HepG2 (cell line): ENCODE results near the gene TEAD1. TPM values are rescaled to one million over a fixed set of nuclear protein-coding genes. Genes with fewer than 3 reads are reported as not detected.
A peak's percentile ranks its signal among the peaks of the same experiment; 100 is the strongest.

Experiments
- ATAC-seq: fragments of 200-7000 bp; cut with Tn5 transposase; 3 replicates; pipeline ENCODE4 v1.9.1; 2020; ENCODE audit warnings: mild to moderate bottlenecking, moderate library complexity
- BruUV-seq: library from RNA; stranded (reverse); fragments of 400-500 nt; replicated peaks from 2 replicates; lab custom pipeline; 2021; lab: Mats Ljungman, UMichigan
- CTCF ChIA-PET: fragments of 300-600 bp; formaldehyde crosslinking; extraction: SDS; loops from one replicate; lab custom pipeline; 2021; ENCODE audit warnings: low total read pairs, inconsistent platforms, low intra/inter-chr PET ratio; lab: Yijun Ruan, JAX
- POLR2A ChIA-PET: fragments of 350-600 bp; sonication (Branson Sonifier 250); formaldehyde crosslinking; loops from one replicate; lab custom pipeline; 2020; ENCODE audit warnings: antibody characterized with exemption, inconsistent platforms; lab: Yijun Ruan, JAX
- DNase-seq: peaks from one replicate; pipeline ENCODE4 v3.0.0-alpha.2; 2015; ENCODE audit warnings: low spot score
- FAIRE-seq: peaks from 3 replicates; lab custom pipeline; 2011; peaks lifted over from hg19 to GRCh38; lab: Jason Lieb, UNC
- H2AFZ ChIP-seq: one replicate; pipeline ENCODE4 v1.6.1; 2011; ENCODE audit warnings: low read length, inconsistent platforms
- H3K27ac ChIP-seq: fragments of 300-600 bp; 3 replicates; pipeline ENCODE4 v1.8.0; 2011; ENCODE audit warnings: mixed run types, mild to moderate bottlenecking, mixed read lengths, low read length, inconsistent platforms; ENCODE audit not compliant: insufficient read depth; ENCODE audit errors: extremely low read length
- H3K27me3 ChIP-seq, 2 experiments: fragments of 200-600 bp in 1 of 2; 2 replicates in 1 of 2; 3 replicates in 1 of 2; pipeline versions ENCODE4 v1.6.0 to v1.8.0; 2011; ENCODE audit warnings: low read length in 2 of 2, mild to moderate bottlenecking in 2 of 2, moderate library complexity in 2 of 2, inconsistent platforms in 1 of 2; ENCODE audit not compliant: insufficient read depth in 2 of 2, control insufficient read depth in 1 of 2
- H3K36me3 ChIP-seq, 2 experiments: fragments of 200-600 bp in 1 of 2; replicated peaks in 1 of 2; 2 replicates in 1 of 2; 3 replicates in 1 of 2; pipeline versions ENCODE4 v1.5.1 to v1.8.0; 2011; ENCODE audit warnings: low read length in 2 of 2, inconsistent platforms in 1 of 2; ENCODE audit not compliant: insufficient read depth in 2 of 2, control insufficient read depth in 1 of 2
- H3K4me1 ChIP-seq: 2 replicates; pipeline ENCODE4 v1.5.1; 2012; ENCODE audit warnings: low read length, inconsistent platforms; ENCODE audit not compliant: insufficient read depth
- H3K4me2 ChIP-seq: 2 replicates; pipeline ENCODE4 v1.6.0; 2011; ENCODE audit warnings: low read depth, low read length, inconsistent platforms
- H3K4me3 ChIP-seq, 3 experiments: fragments of 200-600 bp in 1 of 3; sonication (generic), shearing (Covaris generic) in 1 of 3; replicated peaks in 1 of 3; 2 replicates each; pipeline ENCODE4 v1.5.1; 2011 to 2016; ENCODE audit warnings: low read length in 3 of 3, inconsistent platforms in 2 of 3, low read depth in 2 of 3, mild to moderate bottlenecking in 2 of 3, control low read depth in 1 of 3, mixed read lengths in 1 of 3; ENCODE audit not compliant: insufficient read depth in 1 of 3
- H3K79me2 ChIP-seq: one replicate; pipeline ENCODE4 v1.6.1; 2011; ENCODE audit warnings: low read length, inconsistent platforms; ENCODE audit not compliant: insufficient read depth
- H3K9ac ChIP-seq: 2 replicates; pipeline ENCODE4 v1.6.0; 2011; ENCODE audit warnings: mild to moderate bottlenecking, low read depth, low read length, inconsistent platforms; ENCODE audit not compliant: insufficient read depth
- H3K9me3 ChIP-seq: 2 replicates; pipeline ENCODE4 v1.5.1; 2012; ENCODE audit warnings: mild to moderate bottlenecking, low read length
- H4K20me1 ChIP-seq: 2 replicates; pipeline ENCODE4 v1.6.0; 2011; ENCODE audit warnings: inconsistent platforms, mild to moderate bottlenecking, low read length, moderate library complexity; ENCODE audit not compliant: insufficient read depth
- BRCA1 ChIP-seq: sonication (generic); formaldehyde crosslinking; IDR thresholded peaks from 2 replicates; pipeline ENCODE4 v1.4.0; 2020; ENCODE audit warnings: missing genetic modification reagents
- DNMT1 ChIP-seq: sonication (generic); formaldehyde crosslinking; IDR thresholded peaks from 2 replicates; pipeline ENCODE4 v1.5.1; 2020; ENCODE audit warnings: mild to moderate bottlenecking, missing genetic modification reagents
- HNRNPL ChIP-seq: fragments of 200-400 bp; formaldehyde crosslinking; IDR thresholded peaks from 2 replicates; pipeline ENCODE4 v1.6.1; 2017; ENCODE audit warnings: mild to moderate bottlenecking, low read depth, low read length
- MTF1 ChIP-seq: sonication (generic); formaldehyde crosslinking; IDR thresholded peaks from 2 replicates; pipeline ENCODE4 v1.5.0; 2020; ENCODE audit warnings: missing genetic modification reagents
- NFE2L2 ChIP-seq: fragments of 150-350 bp; IDR thresholded peaks from 2 replicates; pipeline ENCODE4 v1.6.1; 2014; ENCODE audit warnings: low read length
- NFKBIZ ChIP-seq: IDR thresholded peaks from 2 replicates; pipeline ENCODE4 v1.6.1; 2018; ENCODE audit warnings: missing genetic modification reagents, missing compliant biosample characterization
- SP140L ChIP-seq: sonication (generic); formaldehyde crosslinking; IDR thresholded peaks from 2 replicates; pipeline ENCODE4 v1.4.0; 2020; ENCODE audit warnings: missing genetic modification reagents, borderline replicate concordance
- WIZ ChIP-seq: sonication (generic); formaldehyde crosslinking; IDR thresholded peaks from 2 replicates; pipeline ENCODE4 v1.5.1; 2020; ENCODE audit warnings: mild to moderate bottlenecking, missing genetic modification reagents
- ZNF629 ChIP-seq: sonication (generic); formaldehyde crosslinking; conservative IDR thresholded peaks from 2 replicates; pipeline ENCODE4 v1.5.0; 2020; ENCODE audit warnings: missing genetic modification reagents
- ZNF710 ChIP-seq: sonication (generic); formaldehyde crosslinking; IDR thresholded peaks from 2 replicates; pipeline ENCODE4 v1.5.0; 2020; ENCODE audit warnings: mild to moderate bottlenecking, missing genetic modification reagents, borderline replicate concordance
- WGBS: methylation state at CpG from one replicate; pipeline ENCODE4 v1.1.6; 2017; ENCODE audit warnings: low lambda C conversion rate; 5-methylcytosine and 5-hydroxymethylcytosine counted together
- in situ Hi-C: cut with HindIII; loops from 2 replicates; pipeline ENCODE4 v1.10.0; 2017; ENCODE audit warnings: low pct_unique_long_range_greater_than_20kb; ENCODE audit not compliant: extremely low pct_ligation_motif_present
- intact Hi-C: fragments of 100-400 bp; cut with micrococcal nuclease; formaldehyde crosslinking; loops from one replicate; pipeline ENCODE4 v1.10.0; 2022; ENCODE audit not compliant: unreplicated experiment
- polyA plus RNA-seq, 8 experiments: library from polyadenylated mRNA; depleted of rRNA in 3 of 8; stranded (reverse) in 7 of 8; unstranded in 1 of 8; fragments of >200 nt; fragmentation: Illumina TruSeq in 4 of 8; extraction: Trizol in 4 of 8; gene quantifications; 2 replicates each; pipeline versions ENCODE4 v1.2.1 to v1.2.3, GENCODE V29; 2011 to 2016; ENCODE audit warnings: low read depth in 4 of 8, missing spikeins in 1 of 8, mixed read lengths in 1 of 8; ENCODE audit not compliant: insufficient read depth in 1 of 8
- total RNA-seq, 5 experiments: library from RNA; depleted of rRNA; stranded (reverse); fragments of >200 nt; fragmentation: Illumina TruSeq; extraction: Trizol; gene quantifications; 2 replicates each; pipeline ENCODE4 v1.2.3, GENCODE V29; 2016; ENCODE audit warnings: low read depth in 1 of 5

TEAD1 gene
- total and polyA plus RNA-seq, 2 of the 13 experiments (the other 11 are each of a cell fraction or from before 2014, with no cell fraction given), result 20.1 to 30.5 TPM

- H3K79me2 ChIP-seq, result peaks cover 98% of the 10 kb centered on the region
- H3K27ac ChIP-seq, result no peak overlapping the region
- intact Hi-C loops, result no loop called here
- H4K20me1 ChIP-seq, result peaks cover 7% of the 10 kb centered on the region; the same call in 1 of the 2 replicates
- H3K9ac ChIP-seq, result no peak overlapping the region
- no peak for DNase-seq
- FAIRE-seq, result no peak
- 94% methylated on average over 5 of the region's 5 CpGs for WGBS
- ChIA-PET POLR2A (no interaction called here), CTCF (no interaction called here)
- H3K4me2 ChIP-seq, result no peak overlapping the region
- H3K36me3 ChIP-seq, result no peaks in the 10 kb centered on the region; a peak in 2 of 5 replicates
- H3K9me3 ChIP-seq, result no peaks in the 10 kb centered on the region
- H3K4me1 ChIP-seq, result peaks cover 98% of the 10 kb centered on the region
- BruUV-seq, result no TSS peak
- in situ Hi-C loops, result no loop called here
- no peak for TF ChIP-seq DNMT1 (CRISPR knock-in tag)
- no peak for TF ChIP-seq NFKBIZ
- peak; percentile 53; the same call in 1 of the 2 replicates for TF ChIP-seq NFE2L2
- TF ChIP-seq ZNF710 (CRISPR knock-in tag), result no peak
- no peak for TF ChIP-seq HNRNPL
- TF ChIP-seq BRCA1, result no peak
- TF ChIP-seq MTF1 (CRISPR knock-in tag), result no peak
- TF ChIP-seq WIZ (CRISPR knock-in tag), result no peak
- H3K4me3 ChIP-seq, result no peak overlapping the region
- H3K27me3 ChIP-seq, result no peaks in the 10 kb centered on the region
- no peak overlapping the region for H2AFZ ChIP-seq
- ATAC-seq, result no peak
These were observed 9.7 kb downstream of the TEAD1 start for GRCh38 chr11:12683874-12684273.

- BruUV-seq, result no TSS peak
- POLR2A ChIA-PET, result no interaction called here
- Histone ChIP-seq H3K4me1 (peaks cover 98% of the 10 kb centered on the region), H3K36me3 (no peaks in the 10 kb centered on the region; a peak in 2 of 5 replicates), H4K20me1 (peaks cover 7% of the 10 kb centered on the region; the same call in 1 of the 2 replicates), H3K27me3 (no peaks in the 10 kb centered on the region), H3K79me2 (peaks cover 98% of the 10 kb centered on the region), H3K4me2 (no peak overlapping the region), H3K9me3 (no peaks in the 10 kb centered on the region), H3K4me3 (no peak overlapping the region), H2AFZ (no peak overlapping the region), H3K9ac (no peak overlapping the region), H3K27ac (no peak overlapping the region)
- CTCF ChIA-PET, result no interaction called here
- in situ Hi-C loops (no loop called here), intact Hi-C loops (no loop called here)
- DNase-seq, result no peak
- no peak for TF ChIP-seq SP140L
- peak; percentile 72 for TF ChIP-seq ZNF629 (CRISPR knock-in tag)
- no peak for ATAC-seq
- WGBS, result 87% methylated on average over 4 of the region's 4 CpGs
- FAIRE-seq, result no peak
These were observed 10.1 kb downstream of the TEAD1 start for GRCh38 chr11:12684315-12684714.
